GM18868 (cell line): Measurements from ENCODE around the gene ARPC1B.
"Not testable (repeated sequence)": the region's sequence is repeated elsewhere in the genome, so short reads cannot be mapped to it uniquely, and the experiment has no call there.

Experiments used
- ATAC-seq: cut with Tn5 transposase; IDR thresholded peaks from one replicate; pipeline ENCODE4 v1.9.1; 2021; ENCODE audit warnings: mild to moderate bottlenecking, moderate library complexity; ENCODE audit not compliant: unreplicated experiment

The ARPC1B gene

DNA sequence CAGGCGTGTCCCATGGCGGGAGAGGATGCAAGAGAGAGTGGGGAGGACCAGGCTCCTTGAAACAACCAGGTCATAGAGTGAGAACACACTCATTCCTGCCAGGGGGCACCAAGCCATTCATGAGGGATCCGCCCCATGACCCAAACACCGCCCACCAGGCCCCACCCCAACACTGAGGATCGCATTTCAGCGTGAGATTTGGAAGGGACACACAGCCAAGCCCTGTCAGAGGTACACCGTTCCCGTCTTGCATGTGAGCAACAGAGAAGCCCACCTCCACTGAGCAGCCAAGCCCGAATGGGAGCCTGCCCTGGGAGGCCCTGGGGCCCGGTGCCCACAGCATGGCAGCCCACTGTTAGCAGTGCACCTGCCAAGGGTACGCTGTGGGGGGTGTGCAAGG lies 7.9 kb upstream of the ARPC1B start:
- no peak for ATAC-seq

DNA sequence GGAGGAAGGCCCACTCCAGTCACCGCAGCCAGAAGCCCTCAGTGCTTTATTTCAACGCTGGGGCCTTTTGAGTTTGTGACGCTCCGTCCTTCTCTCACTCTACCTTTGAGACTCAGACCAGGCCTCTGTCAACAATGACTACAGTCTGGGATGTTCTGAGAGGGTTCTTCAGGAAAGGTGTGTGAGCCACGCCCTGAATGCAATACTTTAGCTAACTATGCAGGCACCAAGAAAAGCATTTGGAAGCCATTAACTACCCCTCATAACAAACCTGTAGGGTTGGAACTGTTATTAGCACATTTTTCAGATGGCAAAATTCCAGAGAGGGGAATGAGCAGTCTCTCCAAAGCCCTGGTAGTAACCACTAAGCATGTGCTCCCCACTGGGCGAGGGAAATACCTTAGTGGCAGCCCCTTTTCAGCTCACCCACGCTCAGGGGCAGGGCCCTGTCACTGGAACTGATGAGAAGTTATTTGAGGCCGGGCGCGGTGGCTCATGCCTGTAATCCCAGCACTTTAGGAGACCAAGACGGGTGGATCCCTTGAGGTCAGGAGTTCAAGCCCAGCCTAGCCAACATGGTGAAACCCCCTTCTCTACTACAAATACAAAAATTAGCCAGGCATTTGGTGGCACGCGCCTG lies 5.7 kb upstream of the ARPC1B start:
- ATAC-seq = no peak

GRCh38 chr7:99369767-99370391 lies 4.7 kb upstream of the ARPC1B start:
- no peak for ATAC-seq

- ATAC-seq = no peak
Measured at GRCh38 chr7:99371376-99371920, 3.1 kb upstream of the ARPC1B start.

DNA sequence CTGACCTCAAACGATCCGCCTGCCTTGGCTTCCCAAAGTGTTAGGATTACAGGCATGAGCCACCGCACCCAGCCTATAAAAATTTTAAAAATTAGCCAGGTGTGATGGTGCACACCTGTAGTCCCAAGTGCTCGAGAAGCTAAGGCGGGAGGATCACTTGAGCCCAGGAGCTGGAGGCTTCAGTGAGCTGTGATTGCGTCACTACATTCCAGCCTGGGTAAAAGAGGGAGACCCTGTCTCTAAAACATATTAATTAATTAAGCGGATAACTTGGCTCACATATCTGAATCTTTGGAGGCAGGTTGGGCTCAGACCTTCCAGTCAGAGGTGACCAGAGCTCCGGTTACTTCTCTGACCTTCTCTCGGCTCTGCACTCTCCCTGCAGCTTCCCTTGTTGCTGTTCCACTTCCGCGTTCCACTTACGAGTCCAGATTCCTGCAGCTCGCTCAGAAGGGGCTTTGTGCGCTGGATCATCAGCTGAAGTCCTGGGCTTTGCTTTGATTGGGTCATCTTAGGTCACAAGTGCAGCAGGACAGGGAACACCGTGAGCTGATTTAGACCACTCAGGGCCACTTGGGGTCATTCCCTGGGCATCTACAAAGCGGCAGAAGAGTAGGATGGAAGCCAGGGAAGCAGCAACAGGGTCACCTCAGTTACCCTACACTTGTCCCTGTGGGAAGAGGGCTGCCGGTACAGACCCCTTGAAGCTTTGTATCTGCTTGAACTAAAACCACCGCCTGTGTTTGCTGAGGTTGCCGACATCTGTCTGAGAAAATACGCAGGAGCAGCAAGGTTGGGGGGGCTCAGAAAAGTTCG lies 2.0 kb upstream of the ARPC1B start:
- ATAC-seq = no peak

DNA sequence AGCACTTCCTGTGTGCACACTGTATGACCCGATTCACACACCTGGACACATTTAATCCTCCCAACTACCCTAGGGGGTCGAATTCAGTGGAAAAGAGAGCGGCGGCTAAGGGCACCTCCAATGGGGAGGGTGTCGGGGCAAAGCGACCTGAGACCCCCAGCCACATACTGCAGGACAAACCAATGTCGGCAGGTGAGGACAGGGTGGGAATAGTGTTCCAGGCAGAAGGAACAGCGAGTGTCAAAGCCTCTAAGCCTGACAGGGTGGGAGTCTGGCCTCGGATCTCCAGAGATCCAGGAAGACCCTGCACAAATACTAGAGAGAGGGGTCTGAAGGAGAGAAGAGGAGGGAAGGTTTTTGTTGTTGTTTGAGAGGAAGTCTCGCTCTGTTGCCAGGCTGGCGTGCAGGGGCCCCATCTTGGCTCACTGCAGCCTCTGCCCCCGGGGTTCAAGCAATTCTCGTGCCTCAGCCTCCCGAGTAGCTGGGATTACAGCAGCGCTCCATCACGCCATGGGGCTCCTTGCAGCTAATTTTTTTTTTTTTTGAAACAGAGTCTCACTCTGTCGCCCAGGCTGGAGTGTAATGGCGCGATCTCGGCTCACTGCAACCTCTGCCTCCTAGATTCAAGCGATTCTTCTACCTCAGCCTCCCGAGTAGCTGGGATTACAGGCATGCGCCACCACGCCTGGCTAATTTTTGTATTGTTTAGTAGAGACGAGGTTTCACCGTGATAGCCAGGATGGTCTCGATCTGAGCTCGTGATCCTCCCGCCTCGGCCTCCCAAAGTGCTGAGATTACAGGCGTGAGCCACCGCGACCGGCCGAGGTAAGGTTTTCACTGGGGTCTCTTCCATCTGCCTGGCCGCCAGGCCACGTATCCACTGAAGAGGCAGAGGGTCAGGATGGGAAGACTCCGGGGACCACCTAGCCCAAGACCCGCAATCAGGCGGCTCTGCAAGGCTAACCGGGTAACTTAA lies 1.2 kb upstream of the ARPC1B start:
- ATAC-seq = no peak

DNA sequence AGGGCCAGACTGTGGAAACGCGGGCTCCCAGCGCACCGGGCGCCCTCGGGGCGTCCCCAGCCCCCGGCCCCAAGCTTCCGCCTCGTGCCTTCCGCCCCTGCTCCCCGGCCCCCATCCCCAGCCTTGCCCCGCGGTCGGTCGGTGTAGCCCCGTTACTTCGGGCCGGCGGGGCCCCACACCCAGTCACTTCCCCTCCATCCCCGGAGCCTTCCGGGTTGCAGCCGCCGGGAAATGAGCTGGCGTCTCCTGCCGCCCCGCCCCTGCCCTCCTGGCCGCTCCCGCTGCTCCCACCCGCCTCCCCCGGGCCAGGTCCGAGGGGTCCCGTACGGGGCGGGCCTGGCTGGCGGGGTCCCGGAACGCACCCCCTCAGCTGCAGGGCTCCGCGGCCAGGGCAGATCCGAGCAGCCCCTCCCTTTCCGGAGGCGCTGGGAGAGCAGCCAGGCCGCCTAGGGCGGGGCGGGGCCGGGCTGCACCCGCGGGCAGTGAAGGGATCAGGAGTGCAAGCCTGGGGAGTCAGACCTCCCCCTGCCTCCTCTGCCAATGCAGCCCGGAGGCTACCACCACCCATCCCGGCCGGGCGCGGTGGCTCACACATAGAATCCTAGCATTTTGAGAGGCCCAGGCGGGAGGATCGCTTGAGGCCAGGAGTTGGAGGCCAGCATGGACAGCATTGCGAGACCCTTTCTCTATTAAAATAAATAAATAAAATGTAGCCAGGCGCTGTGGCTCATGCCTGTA lies 709 bp downstream of the ARPC1B start:
- peak; percentile 41 for ATAC-seq

DNA sequence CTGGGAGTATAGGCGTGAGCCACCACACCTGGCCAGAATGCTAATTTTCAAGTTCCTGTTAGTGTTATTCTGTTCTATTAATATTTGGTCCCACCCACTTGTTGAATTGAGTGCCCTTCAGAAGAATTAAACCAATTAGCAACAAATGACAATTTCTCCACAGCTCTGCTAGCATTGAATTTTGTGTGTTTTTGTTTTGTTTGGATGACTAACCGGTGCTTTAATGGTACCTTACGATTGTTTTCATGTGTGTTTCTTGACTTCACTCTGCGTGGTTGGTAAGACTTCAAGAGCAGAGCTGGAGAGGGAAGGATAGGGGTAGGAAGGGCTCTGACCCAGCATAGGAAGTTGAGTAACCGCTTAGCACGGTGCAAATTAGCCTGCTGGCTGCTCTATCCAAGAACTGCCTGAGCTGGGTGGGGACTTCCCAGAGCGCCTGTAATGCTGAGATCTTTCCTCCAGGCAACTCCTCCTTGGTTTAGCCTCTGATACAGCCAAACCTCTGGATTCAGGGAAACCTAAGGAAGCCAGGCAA lies 4.6 kb downstream of the ARPC1B start:
- no peak for ATAC-seq

DNA sequence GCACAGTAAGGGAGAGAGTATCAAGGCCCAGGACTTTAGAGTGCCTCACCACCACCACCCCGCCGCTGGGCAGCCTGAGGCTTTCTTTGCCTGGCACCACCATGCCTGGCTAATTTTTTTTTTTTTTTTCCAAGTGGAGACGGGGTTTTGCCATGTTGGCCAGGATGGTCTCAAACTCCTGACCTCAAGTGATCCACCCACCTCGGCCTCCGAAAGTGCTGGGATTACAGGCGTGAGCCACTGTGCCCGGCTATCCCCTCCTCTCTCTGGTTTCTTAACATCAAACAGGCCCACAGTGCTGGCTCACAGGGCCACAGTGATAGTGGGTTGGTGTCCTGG lies 5.1 kb downstream of the ARPC1B start:
- ATAC-seq = not testable (repeated sequence)

DNA sequence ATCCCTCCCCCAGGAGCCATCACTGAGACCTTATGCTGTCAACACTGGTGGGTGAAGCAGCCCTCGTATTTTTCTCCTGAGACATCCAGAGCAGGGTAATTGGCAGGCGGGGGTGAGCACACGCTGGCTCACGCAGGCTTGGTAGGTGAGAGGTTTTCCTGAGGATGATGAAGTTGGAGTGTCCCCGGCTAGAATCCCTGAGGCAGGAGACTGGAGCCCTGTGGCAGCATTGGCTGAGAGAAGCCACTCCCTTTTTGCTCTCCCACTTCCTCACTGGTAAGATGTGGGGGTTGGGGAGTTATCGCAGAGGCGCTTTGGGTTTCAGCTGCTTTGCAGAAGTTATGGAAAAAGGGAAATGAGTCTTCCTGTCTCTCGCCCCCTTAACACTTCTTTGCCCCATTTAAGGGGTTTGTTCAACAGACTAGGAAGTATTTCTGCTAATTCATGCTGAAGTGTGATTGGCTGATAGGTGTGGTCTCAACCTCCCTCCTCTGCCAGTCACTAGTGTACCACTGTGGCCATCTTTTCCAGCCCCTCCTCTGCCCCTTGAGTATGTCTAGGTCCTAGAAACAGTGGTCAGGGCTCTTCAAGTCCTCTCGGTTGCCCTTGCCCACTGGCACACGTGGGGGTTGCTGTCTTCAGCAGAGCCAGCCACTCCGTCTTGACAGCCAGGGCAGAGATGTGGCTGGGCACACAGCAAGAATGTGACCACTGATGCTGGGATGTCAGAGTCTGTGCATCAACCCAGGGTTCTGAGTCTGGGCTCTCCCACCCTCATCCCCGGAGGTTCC lies 5.7 kb downstream of the ARPC1B start:
- ATAC-seq = peak; percentile 36

DNA sequence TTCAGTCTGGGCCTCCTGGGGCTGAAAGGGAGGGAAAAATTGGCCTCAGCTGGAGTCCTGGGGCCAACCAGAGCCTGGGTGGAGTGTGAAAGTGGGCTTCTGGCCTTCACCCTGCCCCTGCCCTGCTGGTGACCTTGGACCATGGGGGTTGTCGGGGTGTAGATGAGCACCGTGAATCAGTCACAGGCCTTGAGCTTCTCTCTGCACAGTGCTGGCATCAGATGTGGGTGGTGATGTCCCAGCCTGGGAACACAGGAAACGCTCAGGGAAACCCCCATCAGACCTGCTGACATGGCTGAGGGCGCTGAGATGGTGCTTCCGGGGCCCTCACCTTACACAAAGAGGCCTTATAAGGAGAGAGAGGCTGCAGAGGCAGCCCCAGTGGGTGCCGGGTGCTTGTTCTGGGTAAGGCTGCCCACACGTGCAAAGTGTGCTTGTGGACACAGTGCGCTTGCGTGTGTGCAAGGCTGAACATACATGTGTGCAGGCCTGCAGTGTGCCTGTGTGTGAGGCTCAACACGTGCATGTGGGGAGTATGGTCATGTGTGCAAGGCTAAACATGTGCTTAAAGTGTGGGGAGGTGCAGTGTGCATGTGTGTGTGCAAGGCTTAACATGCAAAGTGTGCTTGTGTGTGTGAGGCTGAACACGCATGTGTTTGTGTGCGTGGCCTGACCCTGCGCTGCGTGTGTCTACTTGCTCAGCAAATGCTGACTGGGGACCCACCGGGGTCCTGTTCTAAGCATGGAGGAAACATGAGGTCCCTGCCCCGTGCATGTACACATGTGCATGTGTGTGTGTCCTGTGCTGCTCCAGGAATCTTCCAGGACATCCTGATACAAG lies 6.5 kb downstream of the ARPC1B start:
- ATAC-seq = peak; percentile 86

- ATAC-seq = no peak
Measured at GRCh38 chr7:99381664-99382075, 7.1 kb downstream of the ARPC1B start.

DNA sequence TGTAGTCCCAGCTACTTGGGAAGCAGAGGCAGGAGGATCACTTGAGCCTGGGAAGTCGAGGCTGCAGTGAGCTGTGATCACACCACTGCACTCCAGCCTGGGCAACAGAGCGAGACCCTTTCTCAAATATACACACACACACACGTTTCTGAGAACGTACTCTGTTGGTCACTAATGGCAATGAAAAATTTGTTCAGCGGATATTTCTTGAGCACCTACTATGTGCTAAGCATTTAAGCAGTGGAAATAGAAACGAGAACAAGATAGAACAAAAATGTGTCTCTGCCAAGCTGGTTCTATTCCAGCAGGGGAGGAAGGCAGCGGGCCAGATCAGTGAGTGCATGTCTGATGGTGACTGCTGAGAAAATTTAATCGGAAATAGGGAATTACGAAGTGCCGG lies 8.7 kb downstream of the ARPC1B start:
- ATAC-seq = no peak

- no peak for ATAC-seq
Measured at GRCh38 chr7:99383791-99384370, 9.4 kb downstream of the ARPC1B start.

DNA sequence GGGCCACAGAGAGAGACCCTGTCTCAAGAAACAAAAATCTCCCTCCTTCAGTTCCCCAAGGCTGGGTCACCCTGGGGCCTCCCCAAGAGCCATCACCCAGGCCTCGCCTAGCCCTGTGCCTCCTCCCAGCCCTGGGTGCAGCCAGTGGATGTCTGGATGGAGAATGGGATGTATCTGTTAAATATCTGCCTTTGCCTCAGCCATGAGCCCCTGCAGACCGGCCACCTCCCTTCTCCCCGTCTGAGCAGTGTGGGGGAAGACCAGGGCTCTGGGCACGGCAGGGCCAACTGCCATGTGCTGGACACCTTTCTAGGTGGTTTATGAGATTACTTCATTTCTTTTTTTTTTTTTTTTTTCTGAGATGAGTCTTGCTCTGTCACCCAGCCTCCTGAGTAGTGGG lies 10.0 kb downstream of the ARPC1B start:
- ATAC-seq = no peak

DNA sequence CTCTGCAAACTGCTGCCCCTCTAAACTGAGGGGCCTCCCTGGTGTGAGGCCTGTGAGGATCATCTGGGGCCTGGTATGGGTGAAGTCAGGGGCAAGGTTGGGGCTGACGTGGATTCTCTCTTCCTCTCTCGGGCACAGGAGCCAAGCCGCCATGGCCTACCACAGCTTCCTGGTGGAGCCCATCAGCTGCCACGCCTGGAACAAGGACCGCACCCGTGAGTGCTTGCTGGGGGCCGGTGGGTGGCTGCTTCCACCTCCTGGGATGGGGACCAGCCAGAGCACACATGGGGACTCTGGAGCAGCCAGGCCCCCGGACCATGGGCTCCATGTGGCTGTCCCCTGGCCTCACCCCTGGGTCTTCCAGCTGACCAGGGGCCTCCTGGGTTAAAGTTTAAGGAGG lies 11.0 kb downstream of the ARPC1B start:
- no peak for ATAC-seq

DNA sequence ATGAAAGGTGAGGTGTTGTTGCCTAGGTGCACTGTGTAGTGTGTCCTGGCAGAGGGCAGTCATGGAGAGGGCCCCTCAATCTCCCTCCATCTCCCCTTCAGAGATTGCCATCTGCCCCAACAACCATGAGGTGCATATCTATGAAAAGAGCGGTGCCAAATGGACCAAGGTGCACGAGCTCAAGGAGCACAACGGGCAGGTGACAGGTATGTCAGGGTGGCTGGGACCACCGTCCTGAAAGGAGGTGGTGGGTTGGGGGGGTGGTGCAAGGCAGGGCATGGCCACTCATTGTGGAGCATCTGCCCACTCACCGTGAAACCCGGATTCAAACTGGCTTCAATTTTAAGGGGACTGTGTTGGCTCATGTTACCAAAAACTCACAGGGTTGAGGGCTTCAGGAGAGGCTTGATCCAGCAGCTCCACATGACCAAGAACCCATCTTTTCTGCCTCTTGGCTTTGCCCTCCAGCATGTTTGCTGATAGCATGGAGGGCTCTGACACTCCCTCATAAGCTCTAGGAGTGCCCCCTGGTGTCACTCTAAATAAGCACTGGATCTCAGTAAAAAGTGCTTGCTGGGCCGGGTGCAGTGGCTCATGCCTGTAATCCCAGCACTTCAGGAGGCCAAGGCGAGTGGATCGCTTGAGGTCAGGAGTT lies 12.2 kb downstream of the ARPC1B start:
- ATAC-seq = no peak
